HG03558 (cell line): Measurements from ENCODE around the gene U2AF2.

Source experiments
- ATAC-seq: cut with Tn5 transposase; IDR thresholded peaks from one replicate; pipeline ENCODE4 v1.9.1; 2021; ENCODE audit warnings: moderate number of reproducible peaks; ENCODE audit not compliant: unreplicated experiment; ENCODE audit errors: extremely low read depth

U2AF2 gene

DNA sequence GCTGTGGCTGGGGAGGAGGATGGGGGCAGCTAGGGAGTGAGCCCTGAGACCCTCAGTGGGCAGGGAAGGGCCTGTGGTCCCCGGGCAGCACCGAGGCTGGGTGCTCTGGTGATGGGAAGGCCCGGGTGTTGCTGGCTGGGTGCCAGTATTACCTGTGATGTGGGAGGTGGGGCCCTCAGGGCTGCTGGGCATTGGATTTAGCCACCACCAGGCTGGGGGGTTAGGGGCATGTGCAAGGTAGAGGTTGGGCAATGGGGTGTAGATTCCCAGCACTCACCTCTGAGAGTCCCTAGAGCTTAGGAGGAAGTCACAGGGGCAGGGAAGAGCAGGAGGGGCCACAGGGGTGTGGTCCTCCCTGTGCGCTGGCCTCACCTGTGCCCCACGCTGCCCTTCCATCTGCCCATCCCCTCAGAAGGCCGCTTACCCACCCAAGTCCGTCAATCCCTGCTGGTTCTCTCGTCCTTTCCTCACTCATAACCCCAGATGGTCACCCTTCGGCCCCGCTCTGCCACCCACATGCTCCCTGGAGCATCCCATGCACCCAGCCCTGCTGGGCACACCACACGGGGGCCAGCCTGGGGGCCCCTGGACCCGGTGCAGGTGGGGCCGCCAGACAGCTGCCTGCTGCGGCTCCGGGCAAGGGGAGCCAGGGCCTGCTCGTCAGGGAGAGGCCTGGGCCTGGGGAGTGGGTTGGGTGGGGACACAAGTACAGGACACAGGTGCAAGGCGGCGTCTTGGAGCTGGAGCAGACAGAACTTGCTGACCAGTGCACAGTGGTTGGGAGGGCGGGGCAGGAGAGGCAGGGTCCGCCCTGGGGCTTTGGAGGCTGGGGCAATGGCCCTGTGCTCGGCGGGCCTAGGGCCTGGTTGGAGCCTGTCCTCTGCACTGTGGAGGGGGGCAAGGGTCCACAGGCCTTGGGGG is 32.7 kb downstream of the U2AF2 start:
- ATAC-seq, result no peak

DNA sequence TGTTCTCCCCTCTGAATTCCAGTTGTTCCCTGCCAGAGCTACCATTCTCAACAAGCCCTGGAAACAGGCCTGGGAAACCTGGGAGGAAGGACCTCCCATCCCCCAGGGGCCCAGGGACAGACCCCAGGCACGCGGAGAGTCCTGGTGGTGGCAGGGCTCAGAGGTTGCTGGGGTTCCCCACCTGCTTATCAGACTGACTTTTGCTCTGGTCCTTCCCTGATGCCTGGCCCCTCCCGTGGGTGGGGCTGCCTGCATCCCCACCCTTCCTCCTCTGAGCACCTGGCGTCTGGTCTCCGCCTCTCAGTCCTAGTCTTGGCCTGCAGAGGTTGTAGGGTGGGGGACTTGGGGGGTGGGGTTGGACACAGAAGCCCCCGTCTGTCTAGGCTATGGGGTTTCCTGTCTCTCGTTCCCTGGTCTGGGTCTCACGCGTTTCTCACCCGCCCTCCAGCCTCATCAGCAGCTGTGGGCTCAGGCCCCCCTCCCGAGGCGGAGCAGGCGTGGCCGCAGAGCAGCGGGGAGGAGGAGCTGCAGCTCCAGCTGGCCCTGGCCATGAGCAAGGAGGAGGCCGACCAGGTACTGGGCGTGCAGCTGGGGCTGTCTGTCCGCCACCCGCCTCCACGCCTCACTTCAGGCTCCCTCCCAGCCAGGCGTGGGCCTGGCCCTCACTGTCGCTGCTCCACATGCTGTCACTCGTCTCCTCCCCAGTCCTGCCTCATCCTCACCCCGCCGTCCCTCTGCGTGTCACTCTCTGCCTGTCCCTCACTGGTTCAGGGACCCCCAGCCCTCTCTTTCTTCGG is 33.8 kb downstream of the U2AF2 start:
- no peak for ATAC-seq

DNA sequence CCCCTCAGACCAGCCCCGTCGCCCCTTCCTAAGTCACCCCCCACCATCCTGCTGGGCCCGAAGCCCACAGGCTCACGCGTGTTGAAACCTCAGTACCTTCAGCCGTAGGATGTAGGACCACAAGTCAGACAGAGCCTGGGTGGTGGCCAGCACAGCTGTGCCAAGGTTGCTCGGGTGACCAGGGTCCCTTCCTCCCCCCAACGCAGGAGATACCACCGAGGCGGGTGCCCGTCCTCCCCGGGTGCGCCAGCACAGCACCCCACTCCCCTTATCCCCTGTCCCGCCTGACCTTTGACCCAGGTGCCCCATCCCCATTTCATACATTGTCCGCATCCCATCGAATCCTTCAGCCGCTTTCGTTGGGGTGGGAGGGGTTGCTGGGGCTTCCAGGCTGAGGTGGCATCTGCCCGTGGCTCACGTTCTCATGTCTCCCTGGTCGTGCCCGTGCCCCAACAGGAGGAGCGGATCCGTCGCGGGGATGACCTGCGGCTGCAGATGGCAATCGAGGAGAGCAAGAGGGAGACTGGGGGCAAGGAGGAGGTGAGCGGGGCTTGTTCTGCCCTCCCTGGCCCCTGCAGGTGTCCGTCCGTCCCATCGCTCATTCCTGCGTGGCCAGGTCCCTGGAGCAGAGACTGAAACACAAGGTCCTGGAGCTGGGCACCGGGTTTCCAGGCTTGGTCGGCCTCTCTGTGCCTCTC is 34.7 kb downstream of the U2AF2 start:
- ATAC-seq, result no peak

DNA sequence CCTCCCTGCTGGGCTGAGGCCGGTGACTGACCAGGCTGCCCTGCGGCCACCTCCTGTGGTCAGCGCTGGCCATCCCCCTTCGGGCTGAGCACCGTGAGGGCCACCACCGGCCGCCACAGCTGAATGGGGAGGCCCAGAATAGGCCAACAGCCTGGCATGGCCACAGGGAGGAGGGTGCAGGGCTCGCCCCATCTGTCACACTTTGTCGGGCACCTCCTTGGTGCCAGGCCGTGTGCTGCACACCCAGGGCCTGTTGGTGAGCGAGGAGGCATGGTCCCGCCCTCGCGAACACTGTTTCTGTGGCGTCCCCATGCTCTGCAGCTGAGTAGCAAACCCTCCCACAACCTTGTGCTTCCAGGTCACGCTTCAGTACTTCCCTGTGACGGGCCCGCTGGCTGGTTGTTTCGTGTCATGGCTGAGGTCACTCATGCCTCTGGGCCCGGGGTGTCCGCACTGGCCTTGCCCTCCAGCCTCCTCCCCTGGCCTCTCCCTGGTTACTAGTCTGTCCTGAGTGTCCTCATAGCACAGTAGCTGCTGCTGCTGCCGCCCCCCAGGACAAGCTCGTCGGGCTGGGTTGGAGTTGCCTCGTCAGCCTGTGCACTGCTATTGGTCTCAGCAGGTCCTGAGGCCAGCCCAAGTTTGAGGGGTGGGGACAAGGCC is 35.4 kb downstream of the U2AF2 start:
- ATAC-seq, result no peak

DNA sequence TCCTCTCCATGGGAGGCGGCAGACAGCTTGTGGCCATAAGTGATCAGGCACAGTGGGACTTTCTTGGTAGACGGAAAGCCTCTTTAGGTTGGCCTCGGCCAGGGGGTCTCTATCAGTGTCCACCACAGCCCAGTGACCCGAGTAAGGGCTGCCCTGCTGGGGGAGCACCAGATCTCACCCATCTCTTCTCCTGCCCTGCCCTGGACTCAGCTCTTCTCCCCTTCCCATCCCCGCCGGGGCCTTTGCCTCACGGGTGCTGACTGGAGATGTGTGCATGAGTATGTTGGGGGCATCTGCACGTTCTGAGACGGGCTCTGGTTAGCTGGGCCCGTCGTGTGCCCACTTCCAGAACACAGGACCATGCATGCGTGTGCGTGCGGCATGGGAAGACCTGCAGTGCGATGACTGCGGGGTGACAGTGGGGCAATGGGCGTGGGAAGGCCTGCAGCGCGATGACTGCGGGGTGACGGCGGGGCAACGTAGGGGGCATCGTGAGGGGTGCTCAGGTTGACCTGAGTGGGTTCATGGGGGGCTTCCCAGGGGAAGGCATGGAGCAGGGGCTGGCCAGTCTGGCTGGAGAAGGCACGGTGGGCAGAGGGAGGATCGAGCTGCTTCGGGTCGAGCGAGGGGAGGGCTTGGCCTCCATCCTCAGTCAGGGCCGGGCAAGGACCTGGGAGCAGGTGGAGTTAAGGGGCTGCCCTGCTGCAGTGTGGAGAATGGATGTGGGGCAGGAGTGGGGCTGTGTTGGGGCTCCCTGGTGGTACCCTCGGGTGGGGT is 36.1 kb downstream of the U2AF2 start:
- no peak for ATAC-seq

DNA sequence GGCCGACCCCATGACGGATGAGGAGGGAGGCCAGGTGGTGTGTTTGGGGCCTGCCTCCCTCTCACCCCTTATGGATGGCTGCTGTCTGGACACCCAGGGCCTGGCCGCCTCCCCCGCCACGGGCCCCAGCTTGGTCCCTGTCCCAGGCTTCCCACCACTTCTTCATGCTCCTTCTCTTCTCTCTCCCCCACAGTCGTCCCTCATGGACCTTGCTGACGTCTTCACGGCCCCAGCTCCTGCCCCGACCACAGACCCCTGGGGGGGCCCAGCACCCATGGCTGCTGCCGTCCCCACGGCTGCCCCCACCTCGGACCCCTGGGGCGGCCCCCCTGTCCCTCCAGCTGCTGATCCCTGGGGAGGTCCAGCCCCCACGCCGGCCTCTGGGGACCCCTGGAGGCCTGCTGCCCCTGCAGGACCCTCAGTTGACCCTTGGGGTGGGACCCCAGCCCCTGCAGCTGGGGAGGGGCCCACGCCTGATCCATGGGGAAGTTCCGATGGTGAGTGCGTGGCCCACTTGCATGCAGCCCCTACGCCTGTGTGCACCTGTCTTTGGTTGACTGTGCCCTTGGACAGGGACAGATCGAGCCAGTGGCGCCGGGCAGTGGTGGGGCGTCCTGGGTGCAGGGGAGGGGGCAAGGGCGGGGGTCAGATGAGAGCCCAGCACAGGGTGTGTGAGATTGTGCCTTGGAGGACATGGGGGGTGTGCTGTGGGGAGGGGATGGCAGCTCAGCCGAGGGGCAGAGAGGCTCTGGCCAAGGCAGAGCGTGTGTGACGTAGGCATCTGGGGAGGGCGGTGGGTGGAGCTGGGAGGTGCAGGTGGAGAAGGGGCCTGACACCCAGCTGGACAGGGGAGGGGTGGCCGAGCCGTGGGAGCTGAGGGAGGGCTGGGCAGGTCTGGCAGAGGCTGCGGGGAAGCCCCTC is 37.0 kb downstream of the U2AF2 start:
- no peak for ATAC-seq

DNA sequence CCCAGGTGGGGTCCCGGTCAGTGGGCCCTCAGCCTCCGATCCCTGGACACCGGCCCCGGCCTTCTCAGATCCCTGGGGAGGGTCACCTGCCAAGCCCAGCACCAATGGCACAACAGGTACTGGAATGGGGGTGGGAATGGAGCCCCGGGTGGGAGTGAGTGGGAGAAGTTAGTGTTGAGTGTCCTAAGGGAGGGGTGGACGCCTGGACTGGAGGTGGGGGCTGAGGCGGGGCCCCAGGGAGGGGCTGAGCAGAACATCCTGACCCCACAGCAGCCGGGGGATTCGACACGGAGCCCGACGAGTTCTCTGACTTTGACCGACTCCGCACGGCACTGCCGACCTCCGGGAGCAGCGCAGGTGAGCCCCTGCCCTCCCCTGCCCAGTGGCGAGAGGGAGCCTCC is 37.8 kb downstream of the U2AF2 start:
- no peak for ATAC-seq

DNA sequence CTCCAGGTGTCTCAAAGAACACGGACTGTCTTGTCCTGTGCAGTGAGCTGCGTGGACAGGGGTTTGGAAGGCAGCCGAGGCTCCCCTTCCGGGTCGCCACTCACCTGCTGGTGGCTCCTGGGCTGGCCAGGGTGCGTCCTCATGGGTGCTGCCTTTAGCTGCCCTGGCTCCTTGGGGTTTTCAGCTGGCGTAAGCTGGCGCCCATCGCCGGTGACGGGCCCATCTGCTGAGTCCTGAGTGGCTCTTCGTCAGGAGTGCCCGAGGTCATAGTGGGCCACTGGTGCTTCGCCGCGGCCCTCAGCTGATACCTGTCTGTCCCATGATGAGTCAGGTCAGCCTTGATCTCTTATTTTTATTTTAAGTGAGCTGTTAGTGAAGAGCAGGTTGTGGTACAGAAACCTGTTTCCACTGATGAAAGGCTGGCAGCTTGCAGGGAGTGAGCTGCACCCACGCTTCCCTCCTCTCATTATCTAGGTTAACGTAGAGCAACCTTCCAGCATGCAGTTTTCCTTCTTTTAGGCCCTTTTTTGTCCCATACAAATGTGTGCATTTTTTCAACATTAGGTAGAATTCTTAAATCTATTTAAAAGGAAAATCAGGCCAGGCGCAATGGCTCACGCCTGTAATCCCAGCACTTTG is 38.6 kb downstream of the U2AF2 start:
- no peak for ATAC-seq

DNA sequence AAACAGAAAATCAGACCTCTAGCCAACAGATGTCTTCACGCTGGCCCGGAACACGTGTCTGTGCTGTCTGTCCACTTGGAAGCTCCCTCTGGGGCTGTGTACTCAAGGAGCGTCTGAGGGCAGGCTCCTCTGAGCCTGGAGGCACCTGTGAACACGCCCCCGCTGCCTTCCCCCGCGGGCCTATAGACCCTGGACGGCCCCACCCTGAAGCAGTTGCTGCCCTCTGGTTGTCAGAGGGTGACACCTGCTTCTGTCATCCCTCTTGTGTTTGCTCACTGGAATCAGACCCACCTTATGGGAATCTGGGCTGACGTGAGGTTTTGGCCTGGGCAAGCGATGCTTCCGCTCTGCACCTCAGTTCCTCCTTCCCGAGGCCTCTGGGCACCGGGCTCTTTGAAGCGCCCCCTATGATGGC is 39.4 kb downstream of the U2AF2 start:
- ATAC-seq, result no peak

DNA sequence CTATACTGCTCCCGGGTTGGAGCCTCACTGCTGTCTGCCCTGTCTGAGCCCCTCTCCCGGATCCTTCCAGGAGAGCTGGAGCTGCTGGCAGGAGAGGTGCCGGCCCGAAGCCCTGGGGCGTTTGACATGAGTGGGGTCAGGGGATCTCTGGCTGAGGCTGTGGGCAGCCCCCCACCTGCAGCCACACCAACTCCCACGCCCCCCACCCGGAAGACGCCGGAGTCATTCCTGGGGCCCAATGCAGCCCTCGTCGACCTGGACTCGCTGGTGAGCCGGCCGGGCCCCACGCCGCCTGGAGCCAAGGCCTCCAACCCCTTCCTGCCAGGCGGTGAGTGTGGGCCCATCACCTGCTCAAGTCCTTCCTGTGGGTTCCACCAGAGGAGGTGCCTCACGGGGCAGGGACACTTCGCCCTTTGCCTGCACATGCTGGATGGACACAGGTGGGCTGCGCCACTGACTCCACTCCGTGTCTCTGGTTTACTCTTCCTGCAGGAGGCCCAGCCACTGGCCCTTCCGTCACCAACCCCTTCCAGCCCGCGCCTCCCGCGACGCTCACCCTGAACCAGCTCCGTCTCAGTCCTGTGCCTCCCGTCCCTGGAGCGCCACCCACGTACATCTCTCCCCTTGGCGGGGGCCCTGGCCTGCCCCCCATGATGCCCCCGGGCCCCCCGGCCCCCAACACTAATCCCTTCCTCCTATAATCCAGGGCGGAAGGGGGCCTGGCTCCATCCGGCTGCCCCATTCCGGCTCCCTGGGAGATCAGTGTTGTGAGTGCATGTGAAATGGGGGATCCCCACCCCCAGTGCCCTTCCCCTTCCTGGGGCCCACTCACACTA is 40.0 kb downstream of the U2AF2 start:
- no peak for ATAC-seq

DNA sequence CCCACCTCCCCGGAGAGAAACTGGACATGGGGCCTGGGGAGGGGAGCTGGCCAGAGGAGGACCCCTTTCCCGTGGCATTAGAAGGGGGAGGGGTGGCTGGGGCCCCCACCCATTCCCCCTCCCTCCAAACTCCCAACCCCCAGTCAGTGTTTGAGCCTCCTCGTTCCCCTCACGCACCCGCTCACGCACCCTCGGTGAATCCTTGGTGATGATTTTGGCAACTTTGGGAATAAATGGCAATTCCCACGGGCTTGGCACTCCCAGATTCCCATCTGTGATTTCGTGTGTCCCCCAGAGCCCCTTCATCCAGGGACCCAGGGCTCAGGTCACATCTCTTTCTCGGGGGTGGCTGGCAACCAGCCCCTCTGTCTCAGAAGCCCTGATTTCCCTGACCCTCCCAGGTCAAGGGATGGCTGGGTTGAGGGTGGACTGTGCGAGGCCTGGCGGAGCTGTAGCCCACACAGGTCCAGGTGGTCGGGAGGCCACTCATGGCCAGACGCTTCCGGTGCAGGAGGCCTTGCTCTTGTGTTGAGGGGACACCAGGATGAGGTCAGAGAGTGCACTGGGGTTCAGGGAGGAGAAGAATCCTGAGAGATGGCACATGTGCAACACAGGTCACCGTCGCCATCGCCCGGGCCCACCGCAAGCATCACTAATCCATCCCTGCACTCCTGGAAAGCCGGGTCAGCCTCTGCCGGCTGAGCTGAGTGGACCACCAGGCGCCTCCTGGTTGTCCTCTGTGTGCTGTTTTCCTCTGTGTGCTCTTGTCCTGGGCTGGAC is 40.9 kb downstream of the U2AF2 start:
- no peak for ATAC-seq

DNA sequence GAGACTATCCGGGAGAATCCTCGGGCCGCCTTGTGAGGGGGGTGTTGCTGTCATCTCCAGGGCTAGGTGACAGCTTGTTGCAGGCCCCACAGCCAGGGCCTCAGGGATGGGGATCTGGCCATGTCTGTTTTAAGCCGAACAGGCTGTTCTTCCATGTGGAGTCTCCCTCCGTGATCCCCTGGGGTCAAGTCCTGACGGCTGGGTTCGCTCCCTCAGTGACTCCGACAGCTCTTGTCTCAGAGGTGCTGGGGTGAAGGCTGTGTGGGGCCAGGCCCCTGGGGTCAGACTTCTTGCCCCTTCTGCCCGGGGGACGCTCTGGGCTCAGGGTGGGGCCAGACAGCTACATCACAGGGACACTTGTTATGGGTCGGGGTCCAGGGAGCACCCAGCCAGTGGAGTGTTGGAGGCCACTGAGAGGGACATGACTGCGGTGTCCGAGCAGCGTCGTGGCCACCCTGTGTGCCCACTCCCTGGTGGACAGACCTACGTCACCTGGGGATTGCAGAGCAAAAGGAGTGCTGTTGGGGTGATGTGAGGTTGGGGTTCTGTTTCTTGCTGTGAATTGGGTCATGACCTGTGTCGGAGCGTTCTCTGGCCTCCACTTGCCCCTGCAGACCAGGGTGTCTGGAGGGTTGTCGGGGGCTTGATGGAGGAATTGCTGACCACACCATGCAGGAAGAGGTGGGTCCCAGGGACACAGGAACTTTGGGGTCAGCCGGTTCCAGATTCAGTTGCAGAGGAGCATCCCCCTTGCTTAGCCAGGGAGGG is 41.6 kb downstream of the U2AF2 start:
- ATAC-seq, result no peak

DNA sequence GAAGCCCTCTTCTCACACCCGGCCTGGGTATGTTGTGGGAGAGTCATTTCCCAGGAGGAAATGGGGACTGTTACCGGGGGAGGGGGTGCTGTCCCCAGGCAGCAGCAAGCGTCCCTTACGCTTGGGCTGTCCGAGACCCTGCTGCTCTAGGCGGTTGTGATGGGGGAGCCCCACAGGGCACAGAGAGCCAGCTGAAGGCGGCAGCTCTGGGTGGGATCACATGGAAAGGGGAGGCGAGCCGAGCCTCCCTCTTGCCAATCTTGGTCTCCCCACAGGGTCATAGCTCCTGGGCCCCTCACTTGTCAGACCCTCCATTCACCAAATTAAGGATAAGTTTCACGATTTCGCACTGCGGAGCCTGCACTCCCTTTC is 42.2 kb downstream of the U2AF2 start:
- no peak for ATAC-seq

DNA sequence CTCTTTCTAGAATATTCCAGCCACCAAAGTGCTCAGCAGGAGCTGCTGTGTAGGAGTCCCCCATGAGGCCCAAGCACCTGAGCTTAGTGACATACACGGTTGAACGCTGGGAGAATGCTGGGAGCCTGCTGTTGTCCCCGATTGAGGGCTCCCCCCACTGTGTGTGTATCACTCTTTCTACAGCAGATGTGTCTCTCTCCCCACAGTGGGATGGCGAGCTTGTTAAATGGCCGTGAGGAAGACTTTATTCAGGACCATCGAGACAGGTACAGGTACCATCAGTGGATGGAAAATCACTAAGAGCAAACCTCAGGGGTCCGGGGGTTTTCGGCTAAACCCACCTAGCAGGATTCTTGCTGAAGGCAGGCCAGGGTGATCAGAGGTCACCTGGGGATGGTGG is 42.9 kb downstream of the U2AF2 start:
- ATAC-seq, result no peak

DNA sequence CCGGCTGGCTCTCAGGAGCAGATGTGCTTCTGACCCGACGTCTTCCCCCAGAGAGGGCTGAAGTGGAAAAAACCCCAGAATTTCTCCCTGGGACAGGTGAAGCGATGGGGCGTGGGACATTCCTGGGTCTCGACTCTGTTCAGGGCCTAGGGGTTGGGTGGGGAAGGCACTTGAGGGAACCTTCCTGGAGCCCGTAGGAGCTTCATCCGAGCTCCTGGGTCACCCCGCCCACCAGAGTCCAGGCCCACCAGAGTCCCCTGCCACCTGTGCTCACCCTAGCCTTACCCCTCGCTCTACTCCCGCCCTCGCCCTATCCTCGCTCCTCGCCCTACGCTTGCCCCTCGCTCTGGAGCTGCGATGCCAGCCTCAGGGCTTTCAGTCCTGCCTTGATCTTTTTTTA is 43.4 kb downstream of the U2AF2 start:
- no peak for ATAC-seq

DNA sequence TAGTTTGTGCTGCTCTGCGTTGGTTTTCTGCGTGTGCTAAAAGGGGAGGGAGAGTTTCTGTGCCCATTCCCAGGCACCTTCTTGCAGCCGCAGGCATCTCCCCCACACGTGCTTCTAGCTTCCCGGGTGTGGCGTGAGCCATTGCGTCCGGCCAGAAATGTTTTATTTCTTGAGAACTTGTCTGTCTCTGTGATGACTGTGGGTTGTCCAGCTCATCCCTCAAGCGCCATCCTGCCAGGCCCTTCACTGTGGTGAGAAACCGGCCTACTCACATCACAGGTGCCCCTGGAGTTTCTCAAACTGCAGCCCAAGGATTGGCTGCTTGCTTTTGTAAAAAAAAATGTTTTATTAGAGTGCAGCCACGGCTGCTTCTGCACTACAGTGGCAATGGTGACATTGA is 44.4 kb downstream of the U2AF2 start:
- no peak for ATAC-seq
